H9 (cell line): ENCODE measurements around the gene OGFOD2. TPM values are rescaled to one million over a fixed set of nuclear protein-coding genes. Genes with fewer than 3 reads are reported as not detected.

Experiments
- DNase-seq: peaks from one replicate; pipeline ENCODE4 v3.0.0-alpha.2; 2017
- H2AFZ ChIP-seq: one replicate; pipeline ENCODE4 v1.6.1; 2013; ENCODE audit warnings: mild to moderate bottlenecking, low read length, control low read depth, moderate library complexity
- H2AK5ac ChIP-seq: 2 replicates; pipeline ENCODE4 v1.6.1; 2013; ENCODE audit warnings: low read length, control low read depth, mixed read lengths; ENCODE audit not compliant: insufficient read length
- H2BK120ac ChIP-seq: one replicate; pipeline ENCODE4 v1.6.1; 2013; ENCODE audit warnings: low read depth, mild to moderate bottlenecking, low read length, control low read depth, inconsistent platforms; ENCODE audit not compliant: poor library complexity, severe bottlenecking
- H2BK12ac ChIP-seq: 2 replicates; pipeline ENCODE4 v1.6.1; 2013; ENCODE audit warnings: low read length, control low read depth, mixed read lengths, low read depth; ENCODE audit not compliant: insufficient read length
- H2BK15ac ChIP-seq: 2 replicates; pipeline ENCODE4 v1.6.1; 2013; ENCODE audit warnings: low read depth, low read length, control low read depth
- H2BK20ac ChIP-seq: one replicate; pipeline ENCODE4 v1.6.1; 2013; ENCODE audit warnings: low read depth, mild to moderate bottlenecking, low read length, control low read depth, inconsistent platforms; ENCODE audit not compliant: poor library complexity, severe bottlenecking
- H2BK5ac ChIP-seq: 2 replicates; pipeline ENCODE4 v1.6.1; 2013; ENCODE audit warnings: low read length, control low read depth, mixed read lengths; ENCODE audit not compliant: insufficient read length
- H3K14ac ChIP-seq: 2 replicates; pipeline ENCODE4 v1.6.1; 2013; ENCODE audit warnings: low read length, control low read depth; ENCODE audit not compliant: insufficient read depth
- H3K18ac ChIP-seq: 2 replicates; pipeline ENCODE4 v1.6.1; 2013; ENCODE audit warnings: low read depth, mild to moderate bottlenecking, mixed read lengths, low read length, control low read depth; ENCODE audit not compliant: insufficient read length
- H3K23ac ChIP-seq: 2 replicates; pipeline ENCODE4 v1.6.1; 2013; ENCODE audit warnings: low read length, control low read depth, mixed read lengths, low read depth; ENCODE audit not compliant: insufficient read length
- H3K23me2 ChIP-seq: 2 replicates; pipeline ENCODE4 v1.6.1; 2013; ENCODE audit warnings: low read depth, mild to moderate bottlenecking, mixed read lengths, low read length, control low read depth; ENCODE audit not compliant: insufficient read length, poor library complexity, severe bottlenecking
- H3K27ac ChIP-seq: 2 replicates; pipeline ENCODE4 v1.5.1; 2013; ENCODE audit warnings: low read length, control low read depth, mixed read lengths, low read depth; ENCODE audit not compliant: insufficient read length
- H3K27me3 ChIP-seq: 2 replicates; pipeline ENCODE4 v1.6.1; 2013; ENCODE audit warnings: low read length, control low read depth, inconsistent platforms; ENCODE audit not compliant: insufficient read depth
- H3K4ac ChIP-seq: 2 replicates; pipeline ENCODE4 v1.6.1; 2013; ENCODE audit warnings: low read depth, mild to moderate bottlenecking, control low read depth, inconsistent platforms, low read length, moderate library complexity
- H3K4me1 ChIP-seq: 2 replicates; pipeline ENCODE4 v1.6.1; 2013; ENCODE audit warnings: low read length, control low read depth, inconsistent platforms; ENCODE audit not compliant: insufficient read depth
- H3K4me2 ChIP-seq: 2 replicates; pipeline ENCODE4 v1.6.1; 2013; ENCODE audit warnings: low read length, control low read depth, mixed read lengths; ENCODE audit not compliant: insufficient read length, insufficient read depth
- H3K56ac ChIP-seq: 2 replicates; pipeline ENCODE4 v1.6.1; 2013; ENCODE audit warnings: low read depth, mild to moderate bottlenecking, mixed read lengths, low read length, control low read depth; ENCODE audit not compliant: insufficient read length
- H3K79me1 ChIP-seq: 2 replicates; pipeline ENCODE4 v1.6.1; 2013; ENCODE audit warnings: low read depth, mild to moderate bottlenecking, moderate library complexity, low read length, control low read depth, inconsistent platforms; ENCODE audit not compliant: insufficient read depth, poor library complexity, severe bottlenecking
- H3K79me2 ChIP-seq: 2 replicates; pipeline ENCODE4 v1.6.1; 2013; ENCODE audit warnings: low read length, control low read depth, inconsistent platforms; ENCODE audit not compliant: insufficient read depth
- H3K9ac ChIP-seq: 2 replicates; pipeline ENCODE4 v1.6.1; 2013; ENCODE audit warnings: low read length, control low read depth, mixed read lengths; ENCODE audit not compliant: insufficient read length; ENCODE audit errors: extremely low read depth
- H3K9me3 ChIP-seq: one replicate; pipeline ENCODE4 v1.6.1; 2013; ENCODE audit warnings: low read depth, low read length, inconsistent platforms; ENCODE audit not compliant: control insufficient read depth
- H3T11ph ChIP-seq: one replicate; pipeline ENCODE4 v1.6.1; 2013; ENCODE audit warnings: mild to moderate bottlenecking, low read length, control low read depth, inconsistent platforms
- H4K20me1 ChIP-seq: one replicate; pipeline ENCODE4 v1.6.1; 2013; ENCODE audit not compliant: control insufficient read depth, insufficient read length, insufficient read depth
- H4K5ac ChIP-seq: 2 replicates; pipeline ENCODE4 v1.6.1; 2013; ENCODE audit warnings: low read depth, mild to moderate bottlenecking, mixed read lengths, low read length, control low read depth; ENCODE audit not compliant: insufficient read length
- H4K8ac ChIP-seq: replicated peaks from 2 replicates; pipeline ENCODE4 v1.6.1; 2013; ENCODE audit warnings: low read length, control low read depth, mixed read lengths, low read depth; ENCODE audit not compliant: insufficient read length
- H4K91ac ChIP-seq: 2 replicates; pipeline ENCODE4 v1.6.1; 2013; ENCODE audit warnings: low read depth, mild to moderate bottlenecking, moderate library complexity, mixed read lengths, low read length, control low read depth; ENCODE audit not compliant: insufficient read length
- H3K27ac Mint-ChIP-seq, 3 experiments: 2 replicates in 2 of 3; 3 replicates in 1 of 3; pipeline ENCODE4 v1.8.0; 2020 to 2021; ENCODE audit warnings: mixed read lengths in 3 of 3, mild to moderate bottlenecking in 1 of 3, moderate library complexity in 1 of 3
- H3K27me3 Mint-ChIP-seq: 2 replicates; pipeline ENCODE4 v1.8.0; 2021; ENCODE audit warnings: low read depth, mild to moderate bottlenecking, moderate library complexity, mixed read lengths
- H3K36me3 Mint-ChIP-seq, 3 experiments: 2 replicates in 2 of 3; 3 replicates in 1 of 3; pipeline ENCODE4 v1.8.0; 2020 to 2021; ENCODE audit warnings: low read depth in 3 of 3, mixed read lengths in 3 of 3; ENCODE audit not compliant: insufficient read depth in 1 of 3
- H3K4me1 Mint-ChIP-seq, 2 experiments: 2 replicates each; pipeline ENCODE4 v1.8.0; 2020; ENCODE audit warnings: mixed read lengths in 2 of 2
- H3K4me3 Mint-ChIP-seq, 2 experiments: 2 replicates in 1 of 2; 3 replicates in 1 of 2; pipeline ENCODE4 v1.8.0; 2020 to 2021; ENCODE audit warnings: mild to moderate bottlenecking in 2 of 2, mixed read lengths in 2 of 2, moderate library complexity in 1 of 2
- H3K9me3 Mint-ChIP-seq, 2 experiments: 2 replicates in 1 of 2; 3 replicates in 1 of 2; pipeline ENCODE4 v1.8.0; 2020; ENCODE audit warnings: mild to moderate bottlenecking in 2 of 2, mixed read lengths in 2 of 2, moderate library complexity in 1 of 2
- CTCF ChIP-seq: fragments of 200-600 bp; sonication (generic); conservative IDR thresholded peaks from 3 replicates; pipeline ENCODE4 v1.8.0; 2021; ENCODE audit warnings: antibody characterized with exemption, mild to moderate bottlenecking
- WGBS: extraction: QIAGEN DNeasy Blood & Tissue Kit; methylation state at CpG from one replicate; pipeline ENCODE4 v1.1.7; 2013; ENCODE audit warnings: missing lambda C conversion rate, low lambda C conversion rate, mixed read lengths; ENCODE audit not compliant: insufficient read length; ENCODE audit errors: extremely low coverage; 5-methylcytosine and 5-hydroxymethylcytosine counted together
- total RNA-seq: library from RNA; stranded (reverse); gene quantifications from 2 replicates; pipeline ENCODE4 v1.2.1, GENCODE V29; 2021

The OGFOD2 gene
- total RNA-seq, 1 experiment from 2014 or later: 14.7 TPM

DNA sequence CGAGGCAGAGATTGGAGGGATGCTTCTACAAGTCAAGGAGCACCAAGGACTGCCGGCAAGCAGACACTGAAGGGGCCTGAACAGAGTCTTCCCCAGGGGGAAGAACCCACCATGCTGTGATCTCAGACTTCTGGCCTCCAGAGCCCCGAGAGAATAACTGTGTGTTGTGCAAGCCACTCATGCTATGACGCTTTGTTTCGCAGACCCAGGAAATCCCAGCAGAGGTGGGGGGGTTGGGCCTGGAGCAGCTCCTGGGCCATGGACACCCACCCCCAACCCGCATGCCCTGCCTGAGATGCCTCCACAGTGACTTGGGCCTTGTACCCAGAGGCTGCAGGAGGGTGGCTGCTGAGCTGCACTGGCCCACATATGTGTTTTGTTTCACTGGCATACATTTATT, 36.7 kb downstream of the OGFOD2 start:
- H3K4ac ChIP-seq: no peak overlapping the region
- no peak overlapping the region for H3K14ac ChIP-seq
- no peak overlapping the region for H3K27ac ChIP-seq
- no peaks in the 10 kb centered on the region for H3K79me1 ChIP-seq
- H3K23ac ChIP-seq: no peak overlapping the region
- Mint-ChIP-seq H3K4me1 (0 out of 4 replicates have a peak, but pooled peaks cover 0 to 3% of the 10 kb centered on the region in 2 experiments), H3K27ac (no peak overlapping the region), H3K27me3 (peaks cover 2% of the 10 kb centered on the region), H3K36me3 (no peaks in the 10 kb centered on the region; a peak in 1 of 7 replicates), H3K9me3 (no peaks in the 10 kb centered on the region), H3K4me3 (no peak overlapping the region)
- H3K18ac ChIP-seq: no peak overlapping the region
- WGBS: no CpG with 5 or more reads among the region's 6 CpGs
- no peak overlapping the region for H2BK15ac ChIP-seq
- no peak overlapping the region for H3K4me2 ChIP-seq
- H2BK120ac ChIP-seq: no peak overlapping the region
- H3T11ph ChIP-seq: no peak overlapping the region
- H3K56ac ChIP-seq: no peak overlapping the region
- no peak overlapping the region for H4K5ac ChIP-seq
- H3K23me2 ChIP-seq: no peaks in the 10 kb centered on the region
- H3K4me1 ChIP-seq: no peaks in the 10 kb centered on the region
- H3K9me3 ChIP-seq: no peaks in the 10 kb centered on the region
- no peak overlapping the region for H4K91ac ChIP-seq
- H3K27me3 ChIP-seq: no peaks in the 10 kb centered on the region
- no peaks in the 10 kb centered on the region for H4K20me1 ChIP-seq
- H3K79me2 ChIP-seq: no peaks in the 10 kb centered on the region
- H2AK5ac ChIP-seq: no peak overlapping the region
- no peak overlapping the region for H2AFZ ChIP-seq
- H4K8ac ChIP-seq: no peak overlapping the region
- no peak for TF ChIP-seq CTCF
- H2BK20ac ChIP-seq: no peak overlapping the region
- H2BK12ac ChIP-seq: no peak overlapping the region
- DNase-seq: no peak
- no peak overlapping the region for H2BK5ac ChIP-seq
- no peak overlapping the region for H3K9ac ChIP-seq
